IPS DF 4.7 (cell line): ENCODE data around the gene CDH4.

Experiments
- DNase-seq: peaks from one replicate; pipeline ENCODE4 v3.0.0-alpha.2; 2013; ENCODE audit warnings: low spot score; ENCODE audit errors: extremely low read depth

The CDH4 gene

GRCh38 chr20:61487346-61487996 lies 235.4 kb downstream of the CDH4 start:
- DNase-seq, result no peak

- DNase-seq, result no peak
Observed at GRCh38 chr20:61487997-61488371, 235.9 kb downstream of the CDH4 start.

DNA sequence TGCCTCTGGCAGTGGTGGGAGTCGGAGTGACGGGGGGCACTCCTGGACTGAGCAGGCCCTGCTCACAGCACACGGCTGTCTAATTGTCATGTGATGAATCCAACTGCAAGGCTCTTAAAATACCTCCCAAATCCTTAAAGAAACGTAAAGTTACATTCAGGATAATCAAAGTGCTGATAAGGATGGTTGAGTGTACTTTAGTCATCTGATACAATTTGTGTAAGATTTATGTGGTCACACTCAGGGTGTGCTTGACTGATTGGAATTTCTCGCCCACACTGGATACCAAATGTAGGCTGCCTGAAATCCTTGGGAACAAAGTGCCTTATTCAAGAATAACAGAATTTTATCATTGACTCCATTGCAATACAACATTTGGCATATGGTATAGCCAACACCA lies 238.7 kb downstream of the CDH4 start:
- no peak for DNase-seq

DNA sequence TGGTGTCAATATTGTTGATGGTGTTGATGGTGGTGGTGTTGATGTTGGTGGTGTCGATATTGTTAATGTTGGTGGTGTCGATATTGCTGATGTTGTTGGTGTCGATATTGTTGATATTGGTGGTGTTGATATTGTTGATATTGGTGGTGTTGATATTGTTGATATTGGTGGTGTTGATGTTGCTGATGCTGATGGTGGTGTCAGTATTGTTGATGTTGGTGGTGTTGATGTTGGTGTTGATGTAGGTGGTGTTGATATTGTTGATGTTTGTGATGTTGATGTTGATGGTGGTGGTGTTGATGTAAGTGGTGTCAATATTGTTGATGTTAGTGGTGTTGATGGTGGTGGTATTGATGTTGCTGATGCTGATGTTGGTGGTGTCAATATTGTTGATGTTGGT lies 240.0 kb downstream of the CDH4 start:
- DNase-seq, result no peak

DNA sequence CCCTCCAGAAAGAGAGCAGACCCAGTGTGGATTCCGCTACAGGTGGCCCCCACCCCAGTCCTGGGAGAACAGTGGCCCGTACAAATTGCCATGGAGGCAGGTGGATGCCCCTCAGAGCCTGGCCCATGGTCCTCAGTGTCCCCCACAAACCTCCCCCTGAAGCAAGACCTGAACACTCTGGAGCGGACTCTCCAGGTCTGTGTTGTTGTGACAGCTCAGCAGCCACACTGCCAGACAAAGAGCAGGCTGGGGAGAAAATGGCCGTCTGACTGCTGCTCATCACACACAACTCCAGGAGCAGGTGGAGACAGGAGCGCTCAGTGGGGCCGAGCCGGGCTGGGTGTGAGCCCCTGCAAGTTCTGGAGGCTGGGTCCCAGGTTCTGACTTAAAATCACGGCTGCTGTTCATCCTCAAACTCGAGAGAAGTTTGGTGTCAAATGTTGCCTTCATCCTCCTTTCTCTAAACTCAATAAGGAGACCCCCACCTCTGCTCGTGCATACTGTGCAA lies 241.8 kb downstream of the CDH4 start:
- DNase-seq, result no peak

GRCh38 chr20:61494763-61495575 lies 242.9 kb downstream of the CDH4 start:
- DNase-seq, result no peak

DNA sequence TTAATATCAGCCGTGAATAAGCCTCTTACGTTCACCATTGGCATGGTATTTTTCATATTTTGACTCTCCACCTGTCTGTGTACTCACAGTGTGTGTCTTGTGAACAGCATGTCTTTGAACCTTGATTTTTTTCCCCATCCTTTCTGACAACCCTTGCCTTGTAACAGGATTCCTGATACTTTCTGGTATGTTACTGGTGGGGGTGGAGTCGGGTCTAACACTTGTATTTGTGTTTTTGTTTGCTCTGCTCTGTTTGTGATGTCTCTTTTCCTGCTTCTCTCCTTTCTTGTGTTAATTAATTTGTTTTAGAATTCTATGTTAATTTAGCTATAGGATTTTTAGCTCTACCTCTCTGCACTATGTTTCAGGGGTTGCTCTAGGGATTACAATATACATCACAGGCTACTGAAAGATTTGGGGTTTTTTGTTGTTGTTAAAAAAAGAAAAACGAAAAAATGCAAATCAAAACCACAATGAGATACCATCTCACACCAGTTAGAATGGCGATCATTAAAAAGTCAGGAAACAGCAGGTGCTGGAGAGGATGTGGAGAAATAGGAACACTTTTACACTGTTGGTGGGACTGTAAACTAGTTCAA lies 245.1 kb downstream of the CDH4 start:
- no peak for DNase-seq

- DNase-seq, result no peak
Observed at GRCh38 chr20:61499859-61500554, 247.9 kb downstream of the CDH4 start.

GRCh38 chr20:61500791-61501321 lies 248.8 kb downstream of the CDH4 start:
- no peak for DNase-seq

DNA sequence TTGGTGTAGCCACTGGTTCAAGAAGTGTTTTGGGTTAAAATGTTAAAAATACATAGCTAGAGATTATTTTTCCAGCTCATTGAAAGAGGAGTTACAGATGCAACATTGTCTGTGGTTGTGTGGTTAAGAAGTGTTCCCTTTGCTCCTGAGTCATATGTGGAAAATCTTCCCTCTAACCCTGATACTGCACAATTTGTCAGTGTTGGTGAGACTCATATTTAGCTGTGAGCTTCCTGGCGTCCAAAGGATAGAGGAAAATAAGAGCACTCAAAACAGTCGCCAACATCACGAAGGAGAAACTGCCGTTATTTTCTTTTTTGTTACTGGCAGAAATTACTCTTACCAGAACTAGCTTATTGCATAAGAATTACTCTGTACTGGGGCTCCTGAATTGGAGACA lies 250.4 kb downstream of the CDH4 start:
- DNase-seq, result no peak

DNA sequence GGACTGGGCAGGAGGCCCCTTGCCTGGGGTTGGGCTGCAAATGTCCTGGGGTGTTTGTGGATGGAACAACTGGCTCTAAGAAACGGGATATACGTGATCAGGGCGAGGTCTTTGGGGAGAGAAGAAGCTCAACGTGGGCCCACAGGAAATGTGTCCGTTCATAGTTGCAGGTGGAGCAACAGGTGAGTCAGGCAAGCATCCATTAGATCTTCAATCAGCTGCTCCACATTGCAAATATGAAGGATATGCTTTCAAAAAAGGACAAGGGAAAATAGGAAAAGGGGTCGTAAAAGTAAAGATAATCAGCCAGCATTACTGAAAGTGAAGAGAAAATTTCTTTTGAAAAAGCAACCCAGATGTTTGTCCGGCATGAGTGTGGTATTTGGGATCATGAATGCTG lies 251.0 kb downstream of the CDH4 start:
- no peak for DNase-seq

DNA sequence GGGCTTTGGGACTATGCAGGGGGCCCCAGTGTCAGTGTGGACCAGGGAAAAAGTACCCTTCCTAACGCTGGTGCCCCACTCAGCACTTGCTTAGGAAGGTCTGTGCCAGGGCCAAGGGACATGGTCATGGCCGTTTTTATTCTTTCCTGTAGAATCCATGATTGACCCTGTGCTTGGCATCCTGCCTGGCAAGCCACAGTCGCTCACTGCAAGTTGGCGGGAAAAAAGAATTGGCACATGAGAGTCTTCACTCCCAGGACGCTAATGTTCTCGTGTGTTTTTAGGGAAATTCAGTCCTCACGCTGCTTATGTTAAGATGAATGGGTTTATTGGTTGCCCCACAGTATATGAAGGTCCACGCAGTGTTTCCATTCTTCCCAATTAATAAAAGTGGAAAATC lies 253.4 kb downstream of the CDH4 start:
- DNase-seq, result no peak

DNA sequence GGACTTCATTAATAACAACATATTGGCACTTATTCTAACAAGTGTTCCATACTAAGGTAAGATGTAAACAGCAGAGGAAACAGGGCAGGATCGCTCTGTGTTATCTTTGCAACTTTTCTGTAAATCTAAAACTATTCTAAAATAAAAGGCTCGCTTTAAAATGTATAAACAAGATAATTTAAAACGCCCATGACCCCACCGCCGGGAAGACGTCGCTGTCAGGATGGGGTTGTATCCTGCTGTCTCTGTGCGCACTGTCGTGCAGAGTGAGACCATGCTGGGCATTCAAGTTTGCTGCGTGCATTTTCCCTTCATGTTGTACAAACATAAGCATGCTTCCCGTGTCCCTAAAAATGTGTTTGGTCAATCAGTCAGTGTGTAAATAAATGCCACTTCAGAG lies 255.7 kb downstream of the CDH4 start:
- no peak for DNase-seq

DNA sequence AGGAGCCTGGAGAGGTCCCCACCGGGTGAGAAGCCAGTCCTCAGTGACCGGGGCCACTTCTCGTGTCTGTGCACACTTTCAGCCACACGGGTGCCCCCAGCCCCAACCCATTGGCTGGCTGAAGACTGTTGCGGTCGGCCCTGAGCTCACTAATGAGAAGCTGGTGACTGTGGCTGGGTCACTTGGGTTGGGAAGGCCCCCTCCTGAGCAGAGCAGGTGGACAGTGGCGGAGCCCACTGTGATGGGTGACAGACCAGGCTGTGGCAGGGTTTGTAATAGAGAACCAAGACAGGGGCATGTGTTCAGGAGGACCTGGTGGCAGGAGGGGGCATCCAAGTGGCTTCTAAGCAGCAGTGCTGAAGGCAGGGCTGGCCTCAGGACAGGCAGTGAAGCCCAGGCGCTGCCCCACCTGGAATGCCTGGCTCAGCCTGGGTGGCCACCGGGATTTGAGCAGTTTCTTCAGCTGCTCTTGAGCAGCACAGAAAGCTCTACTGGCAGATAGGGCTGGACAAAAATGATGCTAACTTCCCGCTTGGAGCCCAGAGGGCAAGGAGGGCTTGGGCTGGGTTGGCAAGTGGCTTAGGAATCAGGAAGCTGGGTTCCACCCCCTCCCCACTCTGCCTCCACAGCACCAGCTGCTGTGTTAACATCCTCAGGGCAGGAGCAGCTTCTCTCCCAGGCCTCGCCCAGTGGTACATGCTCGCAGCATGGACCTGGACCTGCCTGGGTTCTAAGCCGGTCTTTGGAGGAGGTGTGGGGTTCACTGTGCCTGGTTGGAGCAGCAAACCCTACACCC lies 256.4 kb downstream of the CDH4 start:
- no peak for DNase-seq

- no peak for DNase-seq
Observed at GRCh38 chr20:61510778-61511330, 258.8 kb downstream of the CDH4 start.

GRCh38 chr20:61512475-61512874 lies 260.4 kb downstream of the CDH4 start:
- DNase-seq, result no peak

- DNase-seq, result no peak
Observed at GRCh38 chr20:61513124-61514017, 261.3 kb downstream of the CDH4 start.

- DNase-seq, result no peak
Observed at GRCh38 chr20:61514018-61514365, 261.9 kb downstream of the CDH4 start.

DNA sequence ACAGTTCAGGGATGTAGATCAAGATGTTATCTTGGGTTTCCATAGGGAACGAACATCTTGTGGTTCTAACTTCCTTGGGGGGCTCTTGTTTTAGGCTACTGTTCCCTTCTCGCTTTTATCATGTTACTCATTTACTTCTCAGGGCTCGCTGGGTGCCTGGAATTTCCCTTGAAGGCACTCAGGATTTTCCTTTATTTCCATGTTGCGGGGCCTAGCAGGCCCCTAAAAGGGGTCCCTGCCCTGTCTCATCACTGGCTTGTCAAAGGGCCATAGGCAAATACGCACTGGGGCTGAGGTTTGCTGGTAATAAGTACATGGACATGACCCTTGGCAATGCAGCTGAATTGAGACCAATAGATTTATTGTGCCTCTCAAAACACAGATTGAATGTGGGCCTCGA lies 262.3 kb downstream of the CDH4 start:
- DNase-seq, result no peak
